ENCODE measurements around the gene DNAJC11. TPM values are rescaled to one million over a fixed set of nuclear protein-coding genes. Genes with fewer than 3 reads are reported as not detected.
A peak's percentile ranks its signal among the peaks of the same experiment; 100 is the strongest.

The DNAJC11 gene
- polyA plus RNA-seq, 1 experiment = 41.9 TPM

DNA sequence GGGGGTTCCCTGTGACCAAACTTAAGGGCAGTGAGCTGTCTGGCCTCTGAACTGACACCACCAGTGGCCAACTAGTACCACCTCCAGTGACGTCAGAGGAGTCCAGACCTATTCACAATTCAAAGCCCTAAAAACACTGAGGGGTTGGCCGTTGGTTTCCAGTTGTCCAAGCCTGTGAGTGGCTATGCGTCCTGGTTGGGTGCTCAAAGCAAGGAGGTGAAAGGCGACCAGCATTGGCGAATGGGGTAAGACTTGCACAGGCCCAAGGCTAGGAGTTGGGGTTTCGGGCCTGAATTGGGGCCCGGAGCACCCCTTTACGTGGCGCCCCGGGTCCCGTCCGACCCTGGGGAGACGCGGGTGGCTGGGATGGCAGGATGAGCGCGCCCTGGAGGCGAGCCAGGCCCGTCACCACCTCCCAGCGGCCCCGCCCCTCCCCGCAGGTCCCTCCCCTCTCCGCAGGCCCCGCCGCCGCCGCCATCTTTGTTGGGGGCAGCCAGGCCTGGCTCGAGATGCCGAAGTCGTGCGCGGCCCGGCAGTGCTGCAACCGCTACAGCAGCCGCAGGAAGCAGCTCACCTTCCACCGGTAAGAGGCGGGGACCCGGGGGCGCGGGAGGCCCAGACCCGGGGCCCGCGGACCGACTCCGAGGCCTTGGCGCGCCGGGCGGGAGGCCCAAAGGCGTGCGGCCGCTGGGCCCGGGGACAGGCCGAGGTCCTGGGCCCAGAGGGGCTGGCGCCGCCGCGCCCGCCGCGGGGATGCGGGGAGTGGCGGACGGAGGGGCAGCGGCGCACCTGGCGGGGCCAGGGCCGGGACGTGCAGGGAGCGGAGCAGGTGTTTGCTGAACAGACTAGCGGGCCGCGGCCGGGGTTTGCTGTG lies 76.7 kb downstream of the DNAJC11 start, which contains the start of gene THAP3:
THAP3 (plus strand) TSS at position 159 of the 874 bp plus-strand sequence; CDS start at position 510, 351 bp downstream.
- no peak for TF ChIP-seq CTCF (IDR thresholded peaks at IDR 0.05; ENCODE audit: low read depth, low read length)
- peak within 1 kb of the TSS; percentile 68 for H3K27ac ChIP-seq (ENCODE audit: low read depth, low read length)
- ChIA-PET POLR2A (interaction anchor here (0.6 to 1.6 kb wide), 3 partner anchors 16 to 137 kb away, joined by 3 to 6 read pairs (median 4); partner anchors contain the start of gene KLHL21), CTCF (interaction anchor here (0.6 to 1.0 kb wide), 2 partner anchors 11 to 22 kb away, joined by 3 read pairs; partner anchors contain the start of gene PHF13)
- H3K9me3 ChIP-seq (ENCODE audit: control insufficient read depth, insufficient read depth, low read length) = no peaks in the 10 kb centered on the region; the same call in 1 of the 2 replicates
- no peak for DNase-seq (ENCODE audit: low read depth, low spot score)
- H3K27me3 ChIP-seq (ENCODE audit: control insufficient read depth, insufficient read depth, low read length) = no peaks in the 10 kb centered on the region
- peak within 1 kb of the TSS; percentile 78 for H3K4me3 ChIP-seq (ENCODE audit: low read depth, low read length)

DNA sequence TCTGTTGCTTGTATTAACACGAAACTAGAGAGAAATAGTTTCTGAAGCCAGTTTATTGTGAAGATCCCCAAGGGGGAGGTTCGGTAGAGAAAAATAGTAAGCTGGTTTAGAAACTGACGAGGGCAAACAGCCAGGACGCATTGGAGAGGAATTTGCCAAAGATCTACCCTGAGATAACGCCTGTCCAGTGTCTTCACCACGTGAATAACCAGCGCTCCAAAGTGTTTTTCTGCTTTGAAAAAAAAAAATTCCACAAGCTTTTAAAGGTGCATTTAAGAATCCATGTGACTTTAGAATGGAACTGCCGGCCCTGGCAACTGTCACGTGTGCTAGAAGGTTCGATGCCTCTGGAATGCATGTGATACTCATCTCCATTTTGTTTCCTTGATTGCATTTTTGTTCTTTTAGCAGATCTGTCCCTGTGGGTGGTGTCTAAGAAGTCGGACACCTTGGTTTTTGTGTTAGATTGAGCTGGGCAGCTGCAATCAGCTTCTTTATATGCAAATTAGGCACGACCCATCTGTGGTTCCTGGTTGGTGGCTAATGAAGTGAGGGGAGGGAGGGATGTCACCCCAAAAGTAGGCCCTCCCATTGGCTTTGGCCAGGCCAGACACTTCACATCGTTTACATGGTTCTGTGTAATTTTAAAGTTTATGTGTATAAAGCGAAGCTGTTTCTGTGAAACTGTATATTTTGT lies 78.2 kb downstream of the DNAJC11 start:
- DNase-seq (ENCODE audit: low read depth, low spot score) = no peak
- Histone ChIP-seq H3K27ac (ENCODE audit: low read depth, low read length) (no peak overlapping the region), H3K27me3 (ENCODE audit: control insufficient read depth, insufficient read depth, low read length) (no peaks in the 10 kb centered on the region), H3K4me3 (ENCODE audit: low read depth, low read length) (no peak overlapping the region), H3K9me3 (ENCODE audit: control insufficient read depth, insufficient read depth, low read length) (no peaks in the 10 kb centered on the region; the same call in 1 of the 2 replicates)
- CTCF ChIA-PET = interaction anchor here (1.0 to 1.5 kb wide), 2 partner anchors 10 to 69 kb away, joined by 3 to 4 read pairs; partner anchors contain the start of genes NOL9, PHF13 and TAS1R1
- no peak for TF ChIP-seq CTCF (IDR thresholded peaks at IDR 0.05; ENCODE audit: low read depth, low read length)
- POLR2A ChIA-PET = interaction anchor here (1.6 kb wide), 1 partner anchor 21 kb away, joined by 6 read pairs; the partner anchor contains the start of gene KLHL21

- CTCF ChIA-PET = interaction anchor here (0.5 to 1.5 kb wide), 2 partner anchors 68 to 70 kb away, joined by 3 to 4 read pairs; partner anchors contain the start of genes NOL9 and TAS1R1
These were observed 79.0 kb downstream of the DNAJC11 start for GRCh38 chr1:6622396-6623152.

More at GRCh38 chr1:6622396-6623152, 79.0 kb downstream of the DNAJC11 start:
- DNase-seq (ENCODE audit: low read depth, low spot score) = no peak
- TF ChIP-seq CTCF (IDR thresholded peaks at IDR 0.05; ENCODE audit: low read depth, low read length) = no peak
- H3K27ac ChIP-seq (ENCODE audit: low read depth, low read length) = no peak overlapping the region
- POLR2A ChIA-PET = no interaction called here
- H3K9me3 ChIP-seq (ENCODE audit: control insufficient read depth, insufficient read depth, low read length) = no peaks in the 10 kb centered on the region; the same call in 1 of the 2 replicates
- H3K4me3 ChIP-seq (ENCODE audit: low read depth, low read length) = no peak overlapping the region
- no peaks in the 10 kb centered on the region for H3K27me3 ChIP-seq (ENCODE audit: control insufficient read depth, insufficient read depth, low read length)
